Stimulated activated CD4-positive, alpha-beta T cell treated with anti-CD3 and anti-CD28 coated beads, Interleukin-15, amount 100 ng/mL, for 24 hours (primary cell): ENCODE results near the gene METTL27.
"Not testable (repeated sequence)": the region's sequence is repeated elsewhere in the genome, so short reads cannot be mapped to it uniquely, and the experiment has no call there.

Experiments
- DNase-seq: peaks from one replicate; pipeline ENCODE4 v3.0.0-alpha.2; 2020

The METTL27 gene

GRCh38 chr7:73817121-73817520, 25.2 kb downstream of the METTL27 start:
- DNase-seq, result no peak

GRCh38 chr7:73815436-73815835, 26.9 kb downstream of the METTL27 start:
- DNase-seq, result no peak

- DNase-seq, result no peak
Measured at GRCh38 chr7:73812996-73813395, 29.3 kb downstream of the METTL27 start.

- peak; percentile 72 for DNase-seq
Measured at GRCh38 chr7:73811760-73812168, 30.6 kb downstream of the METTL27 start.

- DNase-seq, result no peak
Measured at GRCh38 chr7:73810998-73811360, 31.3 kb downstream of the METTL27 start.

GRCh38 chr7:73809467-73809951, 32.8 kb downstream of the METTL27 start:
- no peak for DNase-seq

GRCh38 chr7:73802459-73802858, 39.9 kb downstream of the METTL27 start:
- DNase-seq, result no peak

- no peak for DNase-seq
Measured at GRCh38 chr7:73801577-73801976, 40.7 kb downstream of the METTL27 start.

GRCh38 chr7:73799282-73800141, 42.8 kb downstream of the METTL27 start:
- no peak for DNase-seq

GRCh38 chr7:73797176-73797575, 45.1 kb downstream of the METTL27 start:
- not testable (repeated sequence) for DNase-seq

- not testable (repeated sequence) for DNase-seq
Measured at GRCh38 chr7:73796656-73797055, 45.7 kb downstream of the METTL27 start.

GRCh38 chr7:73795188-73795587, 47.1 kb downstream of the METTL27 start:
- DNase-seq, result not testable (repeated sequence)

GRCh38 chr7:73791170-73791690, 51.1 kb downstream of the METTL27 start:
- not testable (repeated sequence) for DNase-seq

- DNase-seq, result no peak
Measured at GRCh38 chr7:73789051-73789450, 53.3 kb downstream of the METTL27 start.

GRCh38 chr7:73787786-73788048, 54.6 kb downstream of the METTL27 start:
- DNase-seq, result not testable (repeated sequence)

- DNase-seq, result no peak
Measured at GRCh38 chr7:73786588-73786987, 55.7 kb downstream of the METTL27 start.
